Glutamatergic neuron (in vitro differentiated cells): ENCODE measurements around the gene ELMO1. TPM values are rescaled to one million over a fixed set of nuclear protein-coding genes. Genes with fewer than 3 reads are reported as not detected.

Source experiments
- DNase-seq: peaks from one replicate; pipeline ENCODE4 v3.0.0; 2022
- H3K27ac Mint-ChIP-seq: one replicate; pipeline ENCODE4 v1.8.0; 2020; ENCODE audit warnings: mild to moderate bottlenecking, mixed read lengths, inconsistent platforms; ENCODE audit not compliant: unreplicated experiment
- H3K27me3 Mint-ChIP-seq: one replicate; pipeline ENCODE4 v1.8.0; 2020; ENCODE audit warnings: mild to moderate bottlenecking, moderate library complexity, mixed read lengths, inconsistent platforms; ENCODE audit not compliant: unreplicated experiment
- H3K36me3 Mint-ChIP-seq: one replicate; pipeline ENCODE4 v1.8.0; 2020; ENCODE audit warnings: mild to moderate bottlenecking, mixed read lengths, inconsistent platforms; ENCODE audit not compliant: unreplicated experiment
- H3K4me1 Mint-ChIP-seq: one replicate; pipeline ENCODE4 v1.8.0; 2020; ENCODE audit warnings: mild to moderate bottlenecking, low read depth, mixed read lengths, inconsistent platforms; ENCODE audit not compliant: unreplicated experiment
- H3K4me3 Mint-ChIP-seq: one replicate; pipeline ENCODE4 v1.8.0; 2020; ENCODE audit warnings: mild to moderate bottlenecking, mixed read lengths, inconsistent platforms; ENCODE audit not compliant: unreplicated experiment
- H3K9me3 Mint-ChIP-seq: one replicate; pipeline ENCODE4 v1.8.0; 2020; ENCODE audit warnings: mild to moderate bottlenecking, moderate library complexity, mixed read lengths, inconsistent platforms; ENCODE audit not compliant: unreplicated experiment
- CTCF ChIP-seq: fragments of 200-600 bp; sonication (generic); IDR thresholded peaks from one replicate; pipeline ENCODE4 v1.5.0; 2021; ENCODE audit not compliant: partially characterized antibody, unreplicated experiment
- total RNA-seq: library from RNA; stranded (reverse); fragmentation: NEBNext Ultra II Directional; extraction: Animal tissue kit (Norgen Biotek cat#: 25700); gene quantifications from one replicate; pipeline ENCODE4 v1.2.1, GENCODE V29; 2021; ENCODE audit not compliant: unreplicated experiment

ELMO1 gene
- total RNA-seq, 1 donor from 2014 or later, result 5.5 TPM

- no peaks in the 10 kb centered on the region for H3K27me3 Mint-ChIP-seq
- peaks cover 1% of the 10 kb centered on the region for H3K4me1 Mint-ChIP-seq
- H3K9me3 Mint-ChIP-seq, result peaks cover 5% of the 10 kb centered on the region
- TF ChIP-seq CTCF, result no peak
- DNase-seq, result no peak
- no peak overlapping the region for H3K4me3 Mint-ChIP-seq
- H3K27ac Mint-ChIP-seq, result no peak overlapping the region
- peaks cover 5% of the 10 kb centered on the region for H3K36me3 Mint-ChIP-seq
Measured at GRCh38 chr7:37341033-37341630, 107.5 kb downstream of the ELMO1 start.

GRCh38 chr7:37338966-37339365 is 109.7 kb downstream of the ELMO1 start:
- no peaks in the 10 kb centered on the region for H3K4me1 Mint-ChIP-seq
- no peak for TF ChIP-seq CTCF
- no peak overlapping the region for H3K4me3 Mint-ChIP-seq
- no peaks in the 10 kb centered on the region for H3K27me3 Mint-ChIP-seq
- H3K36me3 Mint-ChIP-seq, result peaks cover 5% of the 10 kb centered on the region
- peaks cover 3% of the 10 kb centered on the region for H3K9me3 Mint-ChIP-seq
- H3K27ac Mint-ChIP-seq, result no peak overlapping the region
- no peak for DNase-seq

GRCh38 chr7:37337522-37337921 is 111.1 kb downstream of the ELMO1 start:
- Mint-ChIP-seq H3K4me3 (no peak overlapping the region), H3K27ac (no peak overlapping the region)

GRCh38 chr7:37336259-37336658 is 112.4 kb downstream of the ELMO1 start:
- Mint-ChIP-seq H3K4me1 (peaks cover 11% of the 10 kb centered on the region), H3K36me3 (peaks cover 9% of the 10 kb centered on the region), H3K4me3 (no peak overlapping the region), H3K9me3 (peaks cover 7% of the 10 kb centered on the region), H3K27me3 (no peaks in the 10 kb centered on the region), H3K27ac (no peak overlapping the region)
- no peak for DNase-seq
- TF ChIP-seq CTCF, result no peak

More at GRCh38 chr7:37337522-37337921, 111.1 kb downstream of the ELMO1 start:
- no peak for TF ChIP-seq CTCF
- Mint-ChIP-seq H3K27me3 (no peaks in the 10 kb centered on the region), H3K4me1 (peaks cover 2% of the 10 kb centered on the region), H3K36me3 (peaks cover 5% of the 10 kb centered on the region), H3K9me3 (peaks cover 3% of the 10 kb centered on the region)
- no peak for DNase-seq

GRCh38 chr7:37333075-37333474 is 115.6 kb downstream of the ELMO1 start:
- DNase-seq, result no peak
- Mint-ChIP-seq H3K4me1 (peaks cover 11% of the 10 kb centered on the region), H3K4me3 (no peak overlapping the region), H3K27ac (no peak overlapping the region), H3K9me3 (peaks cover 14% of the 10 kb centered on the region), H3K36me3 (peaks cover 20% of the 10 kb centered on the region), H3K27me3 (no peaks in the 10 kb centered on the region)
- no peak for TF ChIP-seq CTCF
